GM18519 (cell line): Measurements from ENCODE around the gene ADSS1.

Source experiments
- ATAC-seq: cut with Tn5 transposase; IDR thresholded peaks from one replicate; pipeline ENCODE4 v1.9.1; 2021; ENCODE audit warnings: mild to moderate bottlenecking, moderate library complexity; ENCODE audit not compliant: unreplicated experiment, low FRiP score

The ADSS1 gene

DNA sequence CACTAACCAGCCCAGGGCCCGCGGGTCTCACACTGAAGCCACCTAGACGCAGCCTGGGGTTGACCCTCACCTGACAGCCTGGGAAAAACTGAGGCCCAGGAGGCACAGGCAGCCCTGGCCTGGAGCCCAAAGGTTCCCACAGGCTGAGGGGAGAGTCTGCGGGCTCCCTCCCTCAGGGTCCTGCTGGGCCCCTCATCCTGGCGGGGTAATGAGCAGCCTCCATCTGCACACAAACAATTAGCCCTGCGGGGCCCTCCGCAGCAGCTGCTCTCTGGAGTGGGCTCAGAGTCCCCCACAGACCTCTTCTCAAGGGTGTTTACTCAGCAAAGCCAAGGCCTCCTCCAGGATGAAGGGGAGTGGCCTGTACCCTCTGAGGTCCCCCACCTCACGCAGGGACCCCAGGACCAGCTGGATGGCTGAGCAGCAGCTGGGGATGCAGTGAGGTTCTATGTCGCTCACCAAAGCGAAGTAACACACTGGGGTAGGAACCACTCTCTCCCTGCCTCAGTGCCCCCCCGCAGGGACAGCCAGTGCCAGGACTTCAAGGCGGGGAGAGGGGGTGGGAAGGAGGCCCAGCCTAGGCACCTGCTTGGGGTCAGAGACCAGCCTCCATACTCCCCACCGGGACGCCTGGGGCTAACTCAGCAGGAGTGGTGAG lies 64.3 kb downstream of the ADSS1 start:
- ATAC-seq: no peak

GRCh38 chr14:104788873-104789663 lies 65.0 kb downstream of the ADSS1 start:
- no peak for ATAC-seq

DNA sequence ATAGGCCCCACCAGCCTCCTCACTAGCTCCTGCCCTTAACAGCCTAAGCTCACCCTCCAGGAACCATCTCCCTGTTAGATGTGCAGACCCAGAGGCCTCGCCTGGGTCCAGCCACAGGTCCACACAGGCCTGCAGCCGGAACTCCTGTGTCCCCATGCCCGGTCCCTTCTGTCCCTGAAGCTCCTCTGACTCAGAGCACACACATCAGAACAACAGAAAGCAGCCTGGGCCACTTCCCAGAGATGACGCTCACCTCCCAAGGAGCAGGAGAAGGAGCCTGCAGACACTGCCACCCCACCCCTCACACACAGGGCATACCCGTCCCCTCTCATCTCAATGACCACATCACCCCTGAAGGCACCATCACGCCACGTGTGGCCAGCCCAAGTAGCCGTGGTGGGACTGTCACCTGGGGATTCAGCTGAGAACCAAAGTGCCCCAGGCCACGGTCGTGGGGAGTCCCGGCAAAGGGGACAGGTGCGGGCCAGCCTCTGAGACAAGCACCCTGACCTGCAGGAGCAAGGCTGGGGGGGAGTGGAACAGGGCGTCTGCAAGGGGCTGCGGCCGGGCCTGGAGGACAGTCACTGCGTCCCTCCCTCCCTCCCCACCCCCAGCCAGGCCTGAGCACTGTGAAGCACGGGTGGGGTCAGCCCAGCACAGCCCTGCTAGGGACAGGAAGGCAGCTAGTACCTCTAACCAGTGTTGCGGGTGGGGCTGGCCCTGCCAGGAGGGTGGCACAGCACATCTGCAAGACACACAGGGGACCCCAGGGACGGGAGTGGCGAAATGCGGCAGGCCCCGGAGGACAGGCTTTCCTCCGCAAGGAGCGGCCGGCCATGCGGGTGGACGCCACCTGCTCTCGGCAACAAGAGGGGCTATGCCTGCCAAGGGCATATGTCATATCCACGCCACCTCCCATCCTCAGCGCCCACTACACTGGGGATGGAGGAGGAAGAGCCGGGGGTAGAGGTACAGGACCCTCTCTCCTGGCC lies 66.0 kb downstream of the ADSS1 start:
- no peak for ATAC-seq

GRCh38 chr14:104791425-104791824 lies 67.4 kb downstream of the ADSS1 start:
- ATAC-seq: no peak

DNA sequence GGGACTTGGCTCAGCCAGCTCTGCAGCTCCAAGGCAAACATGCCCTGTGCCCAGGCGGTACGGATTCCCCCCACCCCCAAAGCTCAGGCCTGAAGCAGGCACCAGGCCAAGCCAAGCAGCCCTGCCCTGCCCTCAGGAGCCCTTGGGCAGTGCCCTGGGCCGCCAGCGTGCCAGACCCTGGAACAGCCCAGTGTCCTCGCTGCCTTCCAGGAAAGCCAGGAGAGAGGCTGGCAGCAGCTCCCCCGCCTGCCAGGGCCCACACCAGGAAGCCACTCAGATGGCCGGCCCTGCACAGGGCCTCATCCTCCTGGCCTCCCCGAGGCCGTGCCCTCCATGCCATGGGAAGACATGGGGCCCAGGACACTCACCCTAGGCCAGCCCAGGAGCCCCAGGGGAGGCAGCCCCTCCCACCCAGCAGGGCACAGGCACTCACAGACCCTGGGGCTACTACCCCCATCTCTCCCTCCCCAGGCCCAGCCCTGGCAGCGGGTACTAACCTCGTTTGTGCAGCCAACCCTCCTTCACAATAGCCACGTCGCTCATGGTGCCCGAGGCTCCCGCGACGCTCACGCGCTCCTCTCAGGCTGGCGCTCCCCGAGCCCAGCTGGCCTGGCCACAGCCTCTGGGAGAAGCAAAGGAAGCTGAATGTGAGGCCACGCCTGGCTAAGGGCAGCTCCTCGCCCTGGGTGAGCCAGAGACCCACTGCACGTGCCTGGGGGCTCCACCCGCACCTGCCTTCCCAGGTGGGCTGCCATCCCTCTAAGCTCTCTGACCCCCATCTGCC lies 68.3 kb downstream of the ADSS1 start:
- no peak for ATAC-seq

- no peak for ATAC-seq
Measured at GRCh38 chr14:104792945-104793702, 69.1 kb downstream of the ADSS1 start.

DNA sequence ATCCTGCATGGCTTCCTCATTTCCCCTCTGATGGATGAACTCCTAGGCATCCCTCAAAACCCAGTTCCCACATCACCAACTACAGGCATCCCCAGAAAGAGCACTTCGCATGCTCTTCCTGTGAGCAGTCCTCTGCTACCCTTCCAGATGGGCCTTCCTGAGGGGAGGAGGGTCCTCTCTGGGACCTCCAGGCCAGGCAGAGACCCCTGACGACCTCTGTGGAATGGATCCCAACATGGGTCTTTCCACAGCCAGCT lies 69.6 kb downstream of the ADSS1 start:
- ATAC-seq: no peak

DNA sequence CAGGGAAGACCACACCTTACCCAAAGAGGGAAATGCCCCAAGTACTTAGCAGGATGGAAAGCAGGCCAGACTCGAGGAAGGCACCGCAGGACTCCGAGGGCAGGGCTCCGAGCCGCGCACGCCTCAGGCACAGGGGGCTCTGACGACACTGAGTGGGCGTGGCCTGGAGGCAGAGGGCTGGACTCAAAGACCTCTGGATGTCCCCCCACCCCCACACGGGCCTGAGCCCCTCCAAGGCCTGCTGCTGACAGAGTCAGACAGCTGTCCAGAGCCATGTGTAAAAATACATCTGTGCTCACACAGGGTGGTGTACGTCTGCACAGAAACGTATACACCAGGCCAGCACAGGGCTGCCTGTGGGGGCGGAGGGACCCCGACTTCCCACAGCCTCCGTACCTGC lies 70.1 kb downstream of the ADSS1 start:
- ATAC-seq: no peak

DNA sequence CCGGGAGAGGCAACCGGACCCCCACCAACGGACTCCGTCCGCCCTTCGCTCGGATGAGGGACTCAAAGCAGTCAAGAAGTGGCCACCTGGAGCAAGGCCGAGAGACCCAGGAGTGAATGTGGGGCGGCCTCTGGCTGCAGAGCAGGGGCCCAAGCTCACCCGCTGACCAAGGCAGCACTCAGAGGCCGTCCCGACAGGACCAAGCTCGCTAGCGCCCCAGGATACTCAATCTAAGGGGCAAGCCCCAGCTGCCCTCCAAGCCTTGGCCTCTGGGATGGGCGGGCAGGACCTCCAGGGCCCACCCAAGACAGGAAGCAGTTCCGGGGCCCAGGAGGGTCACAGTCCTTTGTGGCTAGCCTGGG lies 70.6 kb downstream of the ADSS1 start:
- no peak for ATAC-seq

DNA sequence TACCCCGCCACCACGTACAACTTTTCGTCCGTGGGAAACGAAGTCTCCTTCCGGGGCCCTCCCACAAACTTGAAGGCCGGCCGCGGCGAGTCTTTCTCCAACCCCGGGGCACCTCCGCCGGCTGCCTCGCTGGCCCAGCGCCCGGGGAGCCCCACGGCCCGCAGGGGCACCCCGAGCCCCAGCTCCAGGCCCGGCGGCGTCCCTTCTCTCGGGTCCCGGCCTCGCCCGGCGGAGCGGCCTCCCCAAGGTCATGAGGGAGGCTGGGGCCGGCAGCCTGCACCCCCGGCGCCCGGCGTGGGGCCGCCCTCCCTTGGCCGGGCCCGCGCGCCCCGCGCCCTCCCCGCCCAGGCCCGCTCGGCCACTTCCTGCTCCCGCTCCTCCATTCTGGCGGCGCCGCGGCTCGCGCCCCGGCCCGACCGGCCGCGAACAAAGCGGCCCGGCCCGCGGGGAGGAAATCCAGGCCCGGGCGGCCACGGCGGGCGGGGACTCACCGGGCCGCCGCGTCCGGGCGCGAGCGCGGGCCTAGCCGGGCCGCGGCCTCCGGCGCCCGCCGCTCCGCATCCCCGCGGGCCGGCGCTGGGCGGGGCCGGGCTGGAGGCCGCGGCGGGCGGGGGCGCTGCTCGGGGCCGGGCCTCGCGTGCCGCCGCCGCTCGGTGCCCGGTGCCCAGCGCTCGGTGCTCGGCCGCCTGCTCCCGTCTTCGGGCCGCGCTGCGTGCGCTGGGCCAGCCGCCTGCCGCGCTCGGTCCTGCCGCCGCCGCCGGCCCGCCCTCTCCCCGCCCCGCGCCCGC lies 71.2 kb downstream of the ADSS1 start, which contains the start of gene AKT1:
TSS of gene AKT1 (minus strand) at position 756 of the 788 bp plus-strand sequence. CDS start 3,105 bp downstream, outside the sequence.
- ATAC-seq: no peak

DNA sequence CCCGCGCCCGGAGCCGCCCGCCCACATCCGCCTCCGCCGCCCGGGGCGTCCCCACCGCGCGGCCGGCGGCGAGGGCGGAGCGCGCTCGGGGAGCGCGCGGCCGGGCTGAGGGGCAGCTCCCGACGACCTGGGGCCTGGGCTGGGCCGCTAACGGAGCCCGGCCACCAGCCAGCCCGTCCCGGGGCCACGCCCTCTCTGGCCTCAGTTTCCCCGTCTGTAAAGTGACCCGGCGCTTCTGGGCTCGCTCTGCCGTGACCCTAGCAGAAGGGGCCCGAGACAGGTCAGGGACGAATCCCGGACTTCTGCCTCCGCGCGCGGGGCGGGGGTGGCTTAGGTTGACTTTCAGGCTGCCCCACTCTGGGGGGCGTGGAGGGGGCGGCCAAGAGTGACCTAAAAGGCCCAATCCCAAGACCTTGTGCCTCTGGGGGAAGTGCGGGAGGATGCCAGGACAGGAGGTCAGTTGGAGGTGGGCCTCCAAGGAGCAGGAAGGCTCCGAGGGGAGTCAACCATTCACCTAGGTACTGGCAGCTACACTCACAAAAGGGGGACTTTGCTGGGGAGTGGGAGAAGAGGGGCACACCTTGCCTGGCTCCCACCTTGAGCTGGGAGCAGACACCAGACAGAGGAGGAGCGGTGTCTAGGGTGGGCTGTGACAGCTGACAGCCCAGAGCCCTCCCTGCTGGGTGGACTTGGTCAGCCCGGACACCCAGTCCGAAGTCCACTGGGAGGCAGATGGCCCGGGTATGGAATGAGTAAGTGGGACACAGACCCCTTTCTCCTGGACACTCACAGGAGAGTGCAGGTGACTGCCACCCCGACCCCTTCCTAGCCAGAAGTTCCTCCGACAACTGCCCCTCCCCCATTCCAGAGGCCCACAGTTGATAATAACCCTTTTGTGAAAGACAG lies 72.0 kb downstream of the ADSS1 start:
- ATAC-seq: no peak

GRCh38 chr14:104796687-104797081 lies 72.7 kb downstream of the ADSS1 start:
- no peak for ATAC-seq
